Lung (tissue), 12 donors: ENCODE results near the gene FAM219A. TPM values are rescaled to one million over a fixed set of nuclear protein-coding genes. Genes with fewer than 3 reads are reported as not detected.
A peak's percentile ranks its signal among the peaks of the same experiment; 100 is the strongest.

ENCODE experiments used
- ATAC-seq: fragments of 200-7000 bp; cut with Tn5 transposase; one replicate; pipeline ENCODE4 v1.9.1; 2020; ENCODE audit warnings: moderate number of reproducible peaks; ENCODE audit not compliant: insufficient read depth, low FRiP score
- DNase-seq, 3 donors: peaks; one replicate each; pipeline ENCODE4 v3.0.0-alpha.2; 2013 to 2017
- H3K27ac ChIP-seq, 2 donors: one replicate each; pipeline ENCODE4 v1.5.1; 2013; ENCODE audit warnings: mild to moderate bottlenecking in 2 of 2, moderate library complexity in 2 of 2, control low read depth in 1 of 2, inconsistent platforms in 1 of 2, low read depth in 1 of 2, low read length in 1 of 2
- H3K27me3 ChIP-seq, 3 donors: one replicate each; pipeline ENCODE4 v1.5.1; 2013; ENCODE audit warnings: low read length in 2 of 3; ENCODE audit not compliant: control insufficient read depth in 3 of 3, insufficient read depth in 3 of 3
- H3K36me3 ChIP-seq, 4 donors: one replicate each; pipeline ENCODE4 v1.5.1; 2013; ENCODE audit warnings: low read length in 4 of 4, mild to moderate bottlenecking in 1 of 4, moderate library complexity in 1 of 4; ENCODE audit not compliant: control insufficient read depth in 4 of 4, insufficient read depth in 4 of 4
- H3K4me1 ChIP-seq, 5 donors: one replicate each; pipeline ENCODE4 v1.5.1; 2013; ENCODE audit warnings: low read length in 5 of 5, mild to moderate bottlenecking in 2 of 5, moderate library complexity in 1 of 5; ENCODE audit not compliant: control insufficient read depth in 5 of 5, insufficient read depth in 5 of 5
- H3K4me3 ChIP-seq: one replicate; pipeline ENCODE4 v1.5.1; 2013; ENCODE audit warnings: mild to moderate bottlenecking, control low read depth, moderate library complexity
- H3K9ac ChIP-seq, 2 donors: one replicate each; pipeline ENCODE4 v1.5.1; 2013; ENCODE audit warnings: low read length in 2 of 2, control low read depth in 1 of 2; ENCODE audit not compliant: insufficient read depth in 1 of 2
- H3K9me3 ChIP-seq, 4 donors: one replicate each; pipeline ENCODE4 v1.5.1; 2013; ENCODE audit warnings: low read length in 3 of 4, mild to moderate bottlenecking in 1 of 4, moderate library complexity in 1 of 4; ENCODE audit not compliant: control insufficient read depth in 4 of 4, insufficient read depth in 3 of 4
- CTCF ChIP-seq: IDR thresholded peaks from 2 replicates; pipeline ENCODE4 v1.5.1; 2012; ENCODE audit warnings: mild to moderate bottlenecking; ENCODE audit errors: control extremely low read depth, extremely low read depth
- WGBS, 2 donors: extraction: QIAGEN DNeasy Blood & Tissue Kit; methylation state at CpG; one replicate each; pipeline ENCODE4 v1.1.7; 2013; 5-methylcytosine and 5-hydroxymethylcytosine counted together
- polyA plus RNA-seq, 2 donors: library from polyadenylated mRNA; stranded (reverse); fragments of 200-250 nt; gene quantifications; one replicate each; pipeline ENCODE4 v1.2.1, GENCODE V29; 2013
- total RNA-seq, 2 donors: library from RNA; depleted of rRNA in 1 of 2; stranded (reverse); fragments of >200 nt in 1 of 2; gene quantifications; one replicate each; pipeline ENCODE4 v1.2.1, GENCODE V29; 2014 to 2021
- donor health status: control.
- donor health status: control.
- donor health status: Bipolar disorder and iron deficiency.
- donor health status: healthy.
- donor health status: DM: yes; HTN: yes; CAD: no.

Gene FAM219A
- total and polyA plus RNA-seq, 4 donors, result 8.5 to 28.3 (median 13.3) TPM

- Histone ChIP-seq H3K4me1 (peaks cover 0 to 13% (median 12%) of the 10 kb centered on the region in 5 donors), H3K27ac (no peak overlapping the region), H3K9ac (no peak overlapping the region), H3K4me3 (no peak overlapping the region), H3K36me3 (no peaks in the 10 kb centered on the region), H3K27me3 (peaks cover 0 to 4% (median 0%) of the 10 kb centered on the region in 3 donors), H3K9me3 (no peaks in the 10 kb centered on the region)
- 65 to 71% methylated on average over 6 of the region's 6 CpGs for WGBS, 2 donors
- TF ChIP-seq CTCF, result no peak
- ATAC-seq (no peak), DNase-seq (peak in 1 of 3 donors; percentile 6)
These were observed 44.5 kb upstream of the FAM219A start for GRCh38 chr9:34502891-34503290.

- Histone ChIP-seq H3K9me3 (no peaks in the 10 kb centered on the region), H3K36me3 (no peaks in the 10 kb centered on the region), H3K4me3 (no peak overlapping the region), H3K27ac (no peak overlapping the region), H3K27me3 (peaks cover 0 to 4% (median 0%) of the 10 kb centered on the region in 3 donors), H3K9ac (no peak overlapping the region), H3K4me1 (peaks cover 0 to 13% (median 12%) of the 10 kb centered on the region in 5 donors)
- no peak for ATAC-seq
- no peak for TF ChIP-seq CTCF
- WGBS, 2 donors, result 42 to 66% methylated on average over 10 of the region's 10 CpGs
- no peak for DNase-seq
These were observed 44.1 kb upstream of the FAM219A start for GRCh38 chr9:34502471-34502870.

- DNase-seq, result peak; percentile 86 to 92 (median 87)
- no peak for TF ChIP-seq CTCF
- peaks cover 0 to 4% (median 0%) of the 10 kb centered on the region in 3 donors for H3K27me3 ChIP-seq
- no peaks in the 10 kb centered on the region for H3K9me3 ChIP-seq
- H3K9ac ChIP-seq, result no peak overlapping the region
- peaks cover 0 to 13% (median 12%) of the 10 kb centered on the region in 5 donors for H3K4me1 ChIP-seq
- no peak overlapping the region for H3K27ac ChIP-seq
- 30 to 48% methylated on average over 5 of the region's 5 CpGs for WGBS, 2 donors
- no peak overlapping the region for H3K4me3 ChIP-seq
- H3K36me3 ChIP-seq, result no peaks in the 10 kb centered on the region
- ATAC-seq, result peak; percentile 40
These were observed 43.6 kb upstream of the FAM219A start for GRCh38 chr9:34501889-34502425.

- no peak for TF ChIP-seq CTCF
- no peak for DNase-seq
- Histone ChIP-seq H3K4me1 (peaks cover 0 to 13% (median 12%) of the 10 kb centered on the region in 5 donors), H3K36me3 (no peaks in the 10 kb centered on the region), H3K4me3 (no peak overlapping the region), H3K27me3 (peaks cover 0 to 4% (median 0%) of the 10 kb centered on the region in 3 donors), H3K9me3 (no peaks in the 10 kb centered on the region), H3K9ac (no peak overlapping the region), H3K27ac (no peak overlapping the region)
- ATAC-seq, result no peak
- 39 to 75% methylated on average over 2 of the region's 2 CpGs for WGBS, 2 donors
These were observed 43.0 kb upstream of the FAM219A start for GRCh38 chr9:34501372-34501771.
